OCI-LY3 (cell line): ENCODE results near the gene ILDR2.

Experiments used
- EZH2phosphoT487 ChIP-seq: fragments of 200-600 bp; shearing (Covaris generic); IDR thresholded peaks from 2 replicates; pipeline ENCODE4 v1.6.1; 2018; ENCODE audit warnings: antibody characterized with exemption, mixed run types, low read depth
- TF ChIP-seq, protein P1 (sequence below): fragments of 200-600, 300-600 bp; sonication (generic); IDR thresholded peaks from 2 replicates; pipeline ENCODE4 v1.5.1; 2014; ENCODE audit warnings: antibody characterized with exemption, low read length, low read depth

GRCh38 chr1:166889776-166890175, 85.6 kb downstream of the ILDR2 start:
- TF ChIP-seq, protein P1, sequence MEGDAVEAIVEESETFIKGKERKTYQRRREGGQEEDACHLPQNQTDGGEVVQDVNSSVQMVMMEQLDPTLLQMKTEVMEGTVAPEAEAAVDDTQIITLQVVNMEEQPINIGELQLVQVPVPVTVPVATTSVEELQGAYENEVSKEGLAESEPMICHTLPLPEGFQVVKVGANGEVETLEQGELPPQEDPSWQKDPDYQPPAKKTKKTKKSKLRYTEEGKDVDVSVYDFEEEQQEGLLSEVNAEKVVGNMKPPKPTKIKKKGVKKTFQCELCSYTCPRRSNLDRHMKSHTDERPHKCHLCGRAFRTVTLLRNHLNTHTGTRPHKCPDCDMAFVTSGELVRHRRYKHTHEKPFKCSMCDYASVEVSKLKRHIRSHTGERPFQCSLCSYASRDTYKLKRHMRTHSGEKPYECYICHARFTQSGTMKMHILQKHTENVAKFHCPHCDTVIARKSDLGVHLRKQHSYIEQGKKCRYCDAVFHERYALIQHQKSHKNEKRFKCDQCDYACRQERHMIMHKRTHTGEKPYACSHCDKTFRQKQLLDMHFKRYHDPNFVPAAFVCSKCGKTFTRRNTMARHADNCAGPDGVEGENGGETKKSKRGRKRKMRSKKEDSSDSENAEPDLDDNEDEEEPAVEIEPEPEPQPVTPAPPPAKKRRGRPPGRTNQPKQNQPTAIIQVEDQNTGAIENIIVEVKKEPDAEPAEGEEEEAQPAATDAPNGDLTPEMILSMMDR = no peak
- TF ChIP-seq EZH2phosphoT487 = no peak
